ENCODE data around the gene SUV39H1.
"Not testable (repeated sequence)": the region's sequence is repeated elsewhere in the genome, so short reads cannot be mapped to it uniquely, and the experiment has no call there.

SUV39H1 gene

GRCh38 chrX:48696301-48696908, at the start of gene SUV39H1:
Gene SUV39H1, plus strand, starts transcription at chrX:48696734. Its CDS starts 51 bp downstream, at chrX:48696785.
- Histone ChIP-seq H3F3A (ENCODE audit: insufficient read depth, low read length) (no peaks in the 10 kb centered on the region), H3K9me2 (replicated peaks; ENCODE audit: insufficient read depth, low read length) (no peaks in the 10 kb centered on the region), H3K4me1 (ENCODE audit: low read length) (peaks cover 10% of the 10 kb centered on the region), H3K27me3 (replicated peaks; ENCODE audit: insufficient read depth, low read length) (no peaks in the 10 kb centered on the region), H3K27ac (ENCODE audit: low read length) (peak within 1 kb of the TSS; percentile 80), H4K20me1 (ENCODE audit: insufficient read depth, low read length) (no peaks in the 10 kb centered on the region), H3K79me2 (ENCODE audit: low read length) (peaks cover 47% of the 10 kb centered on the region), H3K9me3 (replicated peaks; ENCODE audit: insufficient read depth, low read length) (no peaks in the 10 kb centered on the region), H3K9ac (ENCODE audit: low read length) (peak within 1 kb of the TSS; percentile 79), H3K36me3 (replicated peaks; ENCODE audit: insufficient read depth, low read length) (no peaks in the 10 kb centered on the region), H3K4me2 (ENCODE audit: low read depth, low read length) (peak within 1 kb of the TSS; percentile 87), H2AFZ (ENCODE audit: low read length) (peak within 1 kb of the TSS; percentile 82), H3K4me3 (ENCODE audit: low read length) (peak within 1 kb of the TSS; percentile 80)
- DNase-seq: peak; percentile 88
- TF ChIP-seq EZH2 (optimal IDR thresholded peaks at IDR 0.05; ENCODE audit: low read depth, low read length): no peak
- no peak for TF ChIP-seq EZH2phosphoT487 (IDR thresholded peaks at IDR 0.05; ENCODE audit: low read length)
- TF ChIP-seq CTCF (IDR thresholded peaks at IDR 0.05; ENCODE audit: low read length): no peak

GRCh38 chrX:48648336-48648751, 48.2 kb upstream of the SUV39H1 start:
- DNase-seq: peak; percentile 66
- Histone ChIP-seq H3K4me1 (ENCODE audit: low read length) (0 out of 2 replicates have a peak, but pooled peaks cover 4% of the 10 kb centered on the region), H2AFZ (ENCODE audit: low read length) (no peak overlapping the region), H3K4me3 (ENCODE audit: low read length) (no peak overlapping the region), H3K9me2 (replicated peaks; ENCODE audit: insufficient read depth, low read length) (no peaks in the 10 kb centered on the region), H3K27ac (ENCODE audit: low read length) (no peak overlapping the region), H3F3A (ENCODE audit: insufficient read depth, low read length) (no peaks in the 10 kb centered on the region), H3K79me2 (ENCODE audit: low read length) (no peaks in the 10 kb centered on the region), H3K27me3 (replicated peaks; ENCODE audit: insufficient read depth, low read length) (no peaks in the 10 kb centered on the region), H3K36me3 (replicated peaks; ENCODE audit: insufficient read depth, low read length) (no peaks in the 10 kb centered on the region), H3K9ac (ENCODE audit: low read length) (no peak overlapping the region), H4K20me1 (ENCODE audit: insufficient read depth, low read length) (no peaks in the 10 kb centered on the region), H3K4me2 (ENCODE audit: low read depth, low read length) (no peak overlapping the region), H3K9me3 (replicated peaks; ENCODE audit: insufficient read depth, low read length) (no peaks in the 10 kb centered on the region)
- TF ChIP-seq EZH2 (optimal IDR thresholded peaks at IDR 0.05; ENCODE audit: low read depth, low read length) (no peak), EZH2phosphoT487 (IDR thresholded peaks at IDR 0.05; ENCODE audit: low read length) (no peak), CTCF (IDR thresholded peaks at IDR 0.05; ENCODE audit: low read length) (peak; percentile 36)

GRCh38 chrX:48649102-48649501, 47.4 kb upstream of the SUV39H1 start:
- TF ChIP-seq EZH2 (optimal IDR thresholded peaks at IDR 0.05; ENCODE audit: low read depth, low read length) (no peak), CTCF (IDR thresholded peaks at IDR 0.05; ENCODE audit: low read length) (no peak), EZH2phosphoT487 (IDR thresholded peaks at IDR 0.05; ENCODE audit: low read length) (no peak)
- H3K9ac ChIP-seq (ENCODE audit: low read length): no peak overlapping the region
- H3K9me2 ChIP-seq (replicated peaks; ENCODE audit: insufficient read depth, low read length): no peaks in the 10 kb centered on the region
- no peaks in the 10 kb centered on the region for H3K9me3 ChIP-seq (replicated peaks; ENCODE audit: insufficient read depth, low read length)
- no peak overlapping the region for H3K4me3 ChIP-seq (ENCODE audit: low read length)
- no peaks in the 10 kb centered on the region for H3F3A ChIP-seq (ENCODE audit: insufficient read depth, low read length)
- no peaks in the 10 kb centered on the region for H4K20me1 ChIP-seq (ENCODE audit: insufficient read depth, low read length)
- no peak overlapping the region for H3K27ac ChIP-seq (ENCODE audit: low read length)
- no peak for DNase-seq
- no peaks in the 10 kb centered on the region for H3K36me3 ChIP-seq (replicated peaks; ENCODE audit: insufficient read depth, low read length)
- H3K27me3 ChIP-seq (replicated peaks; ENCODE audit: insufficient read depth, low read length): no peaks in the 10 kb centered on the region
- no peak overlapping the region for H2AFZ ChIP-seq (ENCODE audit: low read length)
- no peak overlapping the region for H3K4me2 ChIP-seq (ENCODE audit: low read depth, low read length)
- H3K4me1 ChIP-seq (ENCODE audit: low read length): peaks cover 9% of the 10 kb centered on the region
- H3K79me2 ChIP-seq (ENCODE audit: low read length): no peaks in the 10 kb centered on the region

- not testable (repeated sequence) for H2AFZ ChIP-seq (ENCODE audit: low read length); H3F3A ChIP-seq (ENCODE audit: insufficient read depth, low read length); H3K9ac ChIP-seq (ENCODE audit: low read length); H3K27me3 ChIP-seq (replicated peaks; ENCODE audit: insufficient read depth, low read length); DNase-seq; H3K79me2 ChIP-seq (ENCODE audit: low read length); H3K4me2 ChIP-seq (ENCODE audit: low read depth, low read length); H3K27ac ChIP-seq (ENCODE audit: low read length); H4K20me1 ChIP-seq (ENCODE audit: insufficient read depth, low read length); H3K36me3 ChIP-seq (replicated peaks; ENCODE audit: insufficient read depth, low read length); H3K9me2 ChIP-seq (replicated peaks; ENCODE audit: insufficient read depth, low read length); H3K9me3 ChIP-seq (replicated peaks; ENCODE audit: insufficient read depth, low read length); H3K4me3 ChIP-seq (ENCODE audit: low read length)
- H3K4me1 ChIP-seq (ENCODE audit: low read length): peaks cover 10% of the 10 kb centered on the region
These were observed 44.4 kb upstream of the SUV39H1 start for GRCh38 chrX:48652055-48652579.

GRCh38 chrX:48654746-48655145, 41.8 kb upstream of the SUV39H1 start:
- not testable (repeated sequence) for H3K27me3 ChIP-seq (replicated peaks; ENCODE audit: insufficient read depth, low read length); H3K4me1 ChIP-seq (ENCODE audit: low read length); H3F3A ChIP-seq (ENCODE audit: insufficient read depth, low read length); DNase-seq; H3K4me3 ChIP-seq (ENCODE audit: low read length); H4K20me1 ChIP-seq (ENCODE audit: insufficient read depth, low read length); H3K9me2 ChIP-seq (replicated peaks; ENCODE audit: insufficient read depth, low read length); H3K36me3 ChIP-seq (replicated peaks; ENCODE audit: insufficient read depth, low read length); H3K9ac ChIP-seq (ENCODE audit: low read length); H2AFZ ChIP-seq (ENCODE audit: low read length); H3K27ac ChIP-seq (ENCODE audit: low read length); H3K79me2 ChIP-seq (ENCODE audit: low read length); H3K9me3 ChIP-seq (replicated peaks; ENCODE audit: insufficient read depth, low read length); H3K4me2 ChIP-seq (ENCODE audit: low read depth, low read length)
